Measurements from ENCODE around the gene HYI. TPM values are rescaled to one million over a fixed set of nuclear protein-coding genes. Genes with fewer than 3 reads are reported as not detected.

The HYI gene
- total and polyA plus RNA-seq, 2 experiments from 2014 or later, result 14.3 to 18.9 TPM

GRCh38 chr1:43484367-43484766, 30.6 kb upstream of the HYI start (continued):
- TF ChIP-seq, protein P1, sequence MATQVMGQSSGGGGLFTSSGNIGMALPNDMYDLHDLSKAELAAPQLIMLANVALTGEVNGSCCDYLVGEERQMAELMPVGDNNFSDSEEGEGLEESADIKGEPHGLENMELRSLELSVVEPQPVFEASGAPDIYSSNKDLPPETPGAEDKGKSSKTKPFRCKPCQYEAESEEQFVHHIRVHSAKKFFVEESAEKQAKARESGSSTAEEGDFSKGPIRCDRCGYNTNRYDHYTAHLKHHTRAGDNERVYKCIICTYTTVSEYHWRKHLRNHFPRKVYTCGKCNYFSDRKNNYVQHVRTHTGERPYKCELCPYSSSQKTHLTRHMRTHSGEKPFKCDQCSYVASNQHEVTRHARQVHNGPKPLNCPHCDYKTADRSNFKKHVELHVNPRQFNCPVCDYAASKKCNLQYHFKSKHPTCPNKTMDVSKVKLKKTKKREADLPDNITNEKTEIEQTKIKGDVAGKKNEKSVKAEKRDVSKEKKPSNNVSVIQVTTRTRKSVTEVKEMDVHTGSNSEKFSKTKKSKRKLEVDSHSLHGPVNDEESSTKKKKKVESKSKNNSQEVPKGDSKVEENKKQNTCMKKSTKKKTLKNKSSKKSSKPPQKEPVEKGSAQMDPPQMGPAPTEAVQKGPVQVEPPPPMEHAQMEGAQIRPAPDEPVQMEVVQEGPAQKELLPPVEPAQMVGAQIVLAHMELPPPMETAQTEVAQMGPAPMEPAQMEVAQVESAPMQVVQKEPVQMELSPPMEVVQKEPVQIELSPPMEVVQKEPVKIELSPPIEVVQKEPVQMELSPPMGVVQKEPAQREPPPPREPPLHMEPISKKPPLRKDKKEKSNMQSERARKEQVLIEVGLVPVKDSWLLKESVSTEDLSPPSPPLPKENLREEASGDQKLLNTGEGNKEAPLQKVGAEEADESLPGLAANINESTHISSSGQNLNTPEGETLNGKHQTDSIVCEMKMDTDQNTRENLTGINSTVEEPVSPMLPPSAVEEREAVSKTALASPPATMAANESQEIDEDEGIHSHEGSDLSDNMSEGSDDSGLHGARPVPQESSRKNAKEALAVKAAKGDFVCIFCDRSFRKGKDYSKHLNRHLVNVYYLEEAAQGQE (IDR thresholded peaks at IDR 0.05; ENCODE audit: unreplicated experiment), result no peak
- TF ChIP-seq POLR2AphosphoS5 (IDR thresholded peaks at IDR 0.05; ENCODE audit: low read depth), result no peak
- TF ChIP-seq JUNB (IDR thresholded peaks at IDR 0.05; ENCODE audit: unreplicated experiment), result no peak
- TF ChIP-seq CREB1 (CRISPR knock-in tag; IDR thresholded peaks at IDR 0.05; ENCODE audit: low read depth), result no peak

GRCh38 chr1:43482215-43482614, 28.5 kb upstream of the HYI start:
- no peaks in the 10 kb centered on the region; the same call in 2 of the 3 replicates for H3K36me3 Mint-ChIP-seq (ENCODE audit: low read depth)
- no peak overlapping the region for H3K27ac Mint-ChIP-seq
- no peak overlapping the region for H3K4me2 ChIP-seq
- H3K4me3 ChIP-seq, result no peak overlapping the region
- H3K4me3 Mint-ChIP-seq, result no peak overlapping the region
- no peaks in the 10 kb centered on the region for H3K27me3 ChIP-seq (ENCODE audit: insufficient read depth)
- no peaks in the 10 kb centered on the region for H3F3A ChIP-seq (replicated peaks; ENCODE audit: low read depth)
- no peaks in the 10 kb centered on the region for H3K79me2 ChIP-seq (replicated peaks; ENCODE audit: insufficient read depth)
- H2AFZ ChIP-seq, result no peak overlapping the region
- DNase-seq (ENCODE audit: low spot score) (no peak), ATAC-seq (no peak)
- H3K4me1 Mint-ChIP-seq, result no peaks in the 10 kb centered on the region
- no peaks in the 10 kb centered on the region for H3K4me1 ChIP-seq (ENCODE audit: insufficient read depth)
- H3K27me3 Mint-ChIP-seq (ENCODE audit: insufficient read depth, low read depth, poor library complexity), result peaks cover 2% of the 10 kb centered on the region
- H3K9me3 Mint-ChIP-seq, result peaks cover 4% of the 10 kb centered on the region; the same call in 2 of the 3 replicates
- H3K36me3 ChIP-seq (ENCODE audit: insufficient read depth), result no peaks in the 10 kb centered on the region
- H3K27ac ChIP-seq (ENCODE audit: low read depth), result no peak overlapping the region
- H3K9me2 ChIP-seq (ENCODE audit: insufficient read depth), result no peaks in the 10 kb centered on the region
- H4K20me1 ChIP-seq (replicated peaks; ENCODE audit: insufficient read depth), result no peaks in the 10 kb centered on the region
- TF ChIP-seq, protein P2, sequence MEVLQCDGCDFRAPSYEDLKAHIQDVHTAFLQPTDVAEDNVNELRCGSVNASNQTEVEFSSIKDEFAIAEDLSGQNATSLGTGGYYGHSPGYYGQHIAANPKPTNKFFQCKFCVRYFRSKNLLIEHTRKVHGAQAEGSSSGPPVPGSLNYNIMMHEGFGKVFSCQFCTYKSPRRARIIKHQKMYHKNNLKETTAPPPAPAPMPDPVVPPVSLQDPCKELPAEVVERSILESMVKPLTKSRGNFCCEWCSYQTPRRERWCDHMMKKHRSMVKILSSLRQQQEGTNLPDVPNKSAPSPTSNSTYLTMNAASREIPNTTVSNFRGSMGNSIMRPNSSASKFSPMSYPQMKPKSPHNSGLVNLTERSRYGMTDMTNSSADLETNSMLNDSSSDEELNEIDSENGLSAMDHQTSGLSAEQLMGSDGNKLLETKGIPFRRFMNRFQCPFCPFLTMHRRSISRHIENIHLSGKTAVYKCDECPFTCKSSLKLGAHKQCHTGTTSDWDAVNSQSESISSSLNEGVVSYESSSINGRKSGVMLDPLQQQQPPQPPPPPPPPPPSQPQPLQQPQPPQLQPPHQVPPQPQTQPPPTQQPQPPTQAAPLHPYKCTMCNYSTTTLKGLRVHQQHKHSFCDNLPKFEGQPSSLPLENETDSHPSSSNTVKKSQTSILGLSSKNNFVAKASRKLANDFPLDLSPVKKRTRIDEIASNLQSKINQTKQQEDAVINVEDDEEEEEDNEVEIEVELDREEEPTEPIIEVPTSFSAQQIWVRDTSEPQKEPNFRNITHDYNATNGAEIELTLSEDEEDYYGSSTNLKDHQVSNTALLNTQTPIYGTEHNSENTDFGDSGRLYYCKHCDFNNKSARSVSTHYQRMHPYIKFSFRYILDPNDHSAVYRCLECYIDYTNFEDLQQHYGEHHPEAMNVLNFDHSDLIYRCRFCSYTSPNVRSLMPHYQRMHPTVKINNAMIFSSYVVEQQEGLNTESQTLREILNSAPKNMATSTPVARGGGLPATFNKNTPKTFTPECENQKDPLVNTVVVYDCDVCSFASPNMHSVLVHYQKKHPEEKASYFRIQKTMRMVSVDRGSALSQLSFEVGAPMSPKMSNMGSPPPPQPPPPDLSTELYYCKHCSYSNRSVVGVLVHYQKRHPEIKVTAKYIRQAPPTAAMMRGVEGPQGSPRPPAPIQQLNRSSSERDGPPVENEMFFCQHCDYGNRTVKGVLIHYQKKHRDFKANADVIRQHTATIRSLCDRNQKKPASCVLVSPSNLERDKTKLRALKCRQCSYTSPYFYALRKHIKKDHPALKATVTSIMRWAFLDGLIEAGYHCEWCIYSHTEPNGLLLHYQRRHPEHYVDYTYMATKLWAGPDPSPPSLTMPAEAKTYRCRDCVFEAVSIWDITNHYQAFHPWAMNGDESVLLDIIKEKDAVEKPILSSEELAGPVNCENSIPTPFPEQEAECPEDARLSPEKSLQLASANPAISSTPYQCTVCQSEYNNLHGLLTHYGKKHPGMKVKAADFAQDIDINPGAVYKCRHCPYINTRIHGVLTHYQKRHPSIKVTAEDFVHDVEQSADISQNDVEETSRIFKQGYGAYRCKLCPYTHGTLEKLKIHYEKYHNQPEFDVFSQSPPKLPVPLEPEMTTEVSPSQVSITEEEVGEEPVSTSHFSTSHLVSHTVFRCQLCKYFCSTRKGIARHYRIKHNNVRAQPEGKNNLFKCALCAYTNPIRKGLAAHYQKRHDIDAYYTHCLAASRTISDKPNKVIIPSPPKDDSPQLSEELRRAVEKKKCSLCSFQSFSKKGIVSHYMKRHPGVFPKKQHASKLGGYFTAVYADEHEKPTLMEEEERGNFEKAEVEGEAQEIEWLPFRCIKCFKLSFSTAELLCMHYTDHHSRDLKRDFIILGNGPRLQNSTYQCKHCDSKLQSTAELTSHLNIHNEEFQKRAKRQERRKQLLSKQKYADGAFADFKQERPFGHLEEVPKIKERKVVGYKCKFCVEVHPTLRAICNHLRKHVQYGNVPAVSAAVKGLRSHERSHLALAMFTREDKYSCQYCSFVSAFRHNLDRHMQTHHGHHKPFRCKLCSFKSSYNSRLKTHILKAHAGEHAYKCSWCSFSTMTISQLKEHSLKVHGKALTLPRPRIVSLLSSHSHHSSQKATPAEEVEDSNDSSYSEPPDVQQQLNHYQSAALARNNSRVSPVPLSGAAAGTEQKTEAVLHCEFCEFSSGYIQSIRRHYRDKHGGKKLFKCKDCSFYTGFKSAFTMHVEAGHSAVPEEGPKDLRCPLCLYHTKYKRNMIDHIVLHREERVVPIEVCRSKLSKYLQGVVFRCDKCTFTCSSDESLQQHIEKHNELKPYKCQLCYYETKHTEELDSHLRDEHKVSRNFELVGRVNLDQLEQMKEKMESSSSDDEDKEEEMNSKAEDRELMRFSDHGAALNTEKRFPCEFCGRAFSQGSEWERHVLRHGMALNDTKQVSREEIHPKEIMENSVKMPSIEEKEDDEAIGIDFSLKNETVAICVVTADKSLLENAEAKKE (CRISPR knock-in tag; IDR thresholded peaks at IDR 0.05), result no peak
- TF ChIP-seq STAT1 (IDR thresholded peaks at IDR 0.05; ENCODE audit: unreplicated experiment) (no peak), ZNF114 (CRISPR knock-in tag; IDR thresholded peaks at IDR 0.05) (no peak), ZNF331 (CRISPR knock-in tag; IDR thresholded peaks at IDR 0.05; ENCODE audit: low read depth) (no peak), POLR2AphosphoS5 (IDR thresholded peaks at IDR 0.05; ENCODE audit: low read depth) (no peak), CREB1 (CRISPR knock-in tag; IDR thresholded peaks at IDR 0.05; ENCODE audit: low read depth) (no peak), NANOG (IDR thresholded peaks at IDR 0.05; ENCODE audit: borderline replicate concordance) (no peak), JUNB (IDR thresholded peaks at IDR 0.05; ENCODE audit: unreplicated experiment) (no peak), EZH2phosphoT487 (IDR thresholded peaks at IDR 0.05; ENCODE audit: unreplicated experiment) (no peak)
- TF ChIP-seq, protein P3, sequence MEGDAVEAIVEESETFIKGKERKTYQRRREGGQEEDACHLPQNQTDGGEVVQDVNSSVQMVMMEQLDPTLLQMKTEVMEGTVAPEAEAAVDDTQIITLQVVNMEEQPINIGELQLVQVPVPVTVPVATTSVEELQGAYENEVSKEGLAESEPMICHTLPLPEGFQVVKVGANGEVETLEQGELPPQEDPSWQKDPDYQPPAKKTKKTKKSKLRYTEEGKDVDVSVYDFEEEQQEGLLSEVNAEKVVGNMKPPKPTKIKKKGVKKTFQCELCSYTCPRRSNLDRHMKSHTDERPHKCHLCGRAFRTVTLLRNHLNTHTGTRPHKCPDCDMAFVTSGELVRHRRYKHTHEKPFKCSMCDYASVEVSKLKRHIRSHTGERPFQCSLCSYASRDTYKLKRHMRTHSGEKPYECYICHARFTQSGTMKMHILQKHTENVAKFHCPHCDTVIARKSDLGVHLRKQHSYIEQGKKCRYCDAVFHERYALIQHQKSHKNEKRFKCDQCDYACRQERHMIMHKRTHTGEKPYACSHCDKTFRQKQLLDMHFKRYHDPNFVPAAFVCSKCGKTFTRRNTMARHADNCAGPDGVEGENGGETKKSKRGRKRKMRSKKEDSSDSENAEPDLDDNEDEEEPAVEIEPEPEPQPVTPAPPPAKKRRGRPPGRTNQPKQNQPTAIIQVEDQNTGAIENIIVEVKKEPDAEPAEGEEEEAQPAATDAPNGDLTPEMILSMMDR (conservative IDR thresholded peaks at IDR 0.05; ENCODE audit: low read depth in 2 of 2), result no peak
